Neural crest cell (in vitro differentiated cells): Measurements from ENCODE around the gene CEP295NL. TPM values are rescaled to one million over a fixed set of nuclear protein-coding genes. Genes with fewer than 3 reads are reported as not detected.

Experiments used
- DNase-seq: peaks from one replicate; pipeline ENCODE4 v3.0.0; 2021; ENCODE audit warnings: low read depth, mixed read lengths, low spot score
- H3K27ac Mint-ChIP-seq: one replicate; pipeline ENCODE4 v1.8.0; 2021; ENCODE audit warnings: mild to moderate bottlenecking, mixed read lengths; ENCODE audit not compliant: unreplicated experiment
- H3K27me3 Mint-ChIP-seq: 2 replicates; pipeline ENCODE4 v1.8.0; 2021; ENCODE audit warnings: low read depth, mild to moderate bottlenecking, mixed read lengths
- H3K36me3 Mint-ChIP-seq: 2 replicates; pipeline ENCODE4 v1.8.0; 2021; ENCODE audit warnings: low read depth, mild to moderate bottlenecking, mixed read lengths
- H3K4me1 Mint-ChIP-seq: 2 replicates; pipeline ENCODE4 v1.8.0; 2021; ENCODE audit warnings: mixed read lengths
- H3K4me3 Mint-ChIP-seq: one replicate; pipeline ENCODE4 v1.8.0; 2021; ENCODE audit warnings: mild to moderate bottlenecking, mixed read lengths
- H3K9me3 Mint-ChIP-seq: 2 replicates; pipeline ENCODE4 v1.8.0; 2021; ENCODE audit warnings: mixed read lengths
- total RNA-seq: library from RNA; stranded (reverse); gene quantifications from 2 replicates; pipeline ENCODE4 v1.2.1, GENCODE V29; 2021
- TF ChIP-seq, protein P1 (sequence below): fragments of 200-600 bp; sonication (generic); conservative IDR thresholded peaks from 2 replicates; pipeline ENCODE4 v1.5.0; 2021; ENCODE audit warnings: antibody characterized with exemption, mild to moderate bottlenecking

The CEP295NL gene
- total RNA-seq, 1 donor from 2014 or later: 1.2 TPM

DNA sequence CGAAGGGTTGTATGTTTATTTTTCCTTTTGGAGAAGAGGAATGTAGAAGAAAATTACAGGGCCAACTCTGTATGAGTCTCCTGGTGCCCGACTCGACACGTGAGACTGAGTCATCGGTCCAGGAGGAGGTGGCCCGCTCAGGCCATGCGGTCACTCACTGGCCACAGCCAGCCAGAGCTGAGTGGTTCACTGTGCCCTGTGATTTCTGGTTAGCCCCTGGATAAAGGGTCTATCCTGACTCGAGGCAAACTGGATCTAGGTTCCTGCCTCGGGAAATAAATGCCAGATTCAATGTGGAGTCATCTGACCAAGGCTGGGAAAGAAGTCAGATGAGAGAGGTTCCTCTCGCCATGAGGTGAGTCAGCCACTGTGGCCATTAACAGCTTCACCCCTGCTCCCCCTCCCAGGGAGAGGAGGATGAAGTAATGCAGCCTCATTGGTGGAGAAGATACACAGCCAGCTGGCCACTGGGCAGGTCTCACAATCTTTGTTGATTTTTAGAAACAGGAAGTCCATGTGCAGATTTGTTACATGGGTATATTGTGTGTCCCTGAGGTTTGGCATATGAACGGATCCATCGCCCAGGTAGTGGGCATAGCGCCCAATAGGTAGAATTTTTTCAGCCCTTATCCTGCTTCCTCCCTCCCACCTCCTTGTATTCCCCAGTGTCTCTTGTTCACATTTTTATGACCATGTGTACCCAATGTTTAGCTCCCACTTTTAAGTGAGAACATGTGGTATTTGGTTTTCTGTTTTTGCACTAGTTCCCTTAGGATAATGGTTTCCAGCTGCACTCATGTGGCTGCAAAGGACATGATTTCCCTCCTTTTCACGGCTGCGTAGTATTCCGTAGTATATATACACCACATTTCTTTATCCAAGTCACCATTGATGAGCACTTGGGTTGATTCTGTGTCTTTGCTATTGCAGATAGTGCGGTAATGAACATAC lies 40.7 kb downstream of the CEP295NL start:
- Mint-ChIP-seq H3K4me1 (peaks cover 5% of the 10 kb centered on the region), H3K27ac (no peak overlapping the region), H3K4me3 (no peak overlapping the region), H3K9me3 (no peaks in the 10 kb centered on the region), H3K36me3 (peaks cover 6% of the 10 kb centered on the region), H3K27me3 (no peaks in the 10 kb centered on the region)
- TF ChIP-seq, protein P1, sequence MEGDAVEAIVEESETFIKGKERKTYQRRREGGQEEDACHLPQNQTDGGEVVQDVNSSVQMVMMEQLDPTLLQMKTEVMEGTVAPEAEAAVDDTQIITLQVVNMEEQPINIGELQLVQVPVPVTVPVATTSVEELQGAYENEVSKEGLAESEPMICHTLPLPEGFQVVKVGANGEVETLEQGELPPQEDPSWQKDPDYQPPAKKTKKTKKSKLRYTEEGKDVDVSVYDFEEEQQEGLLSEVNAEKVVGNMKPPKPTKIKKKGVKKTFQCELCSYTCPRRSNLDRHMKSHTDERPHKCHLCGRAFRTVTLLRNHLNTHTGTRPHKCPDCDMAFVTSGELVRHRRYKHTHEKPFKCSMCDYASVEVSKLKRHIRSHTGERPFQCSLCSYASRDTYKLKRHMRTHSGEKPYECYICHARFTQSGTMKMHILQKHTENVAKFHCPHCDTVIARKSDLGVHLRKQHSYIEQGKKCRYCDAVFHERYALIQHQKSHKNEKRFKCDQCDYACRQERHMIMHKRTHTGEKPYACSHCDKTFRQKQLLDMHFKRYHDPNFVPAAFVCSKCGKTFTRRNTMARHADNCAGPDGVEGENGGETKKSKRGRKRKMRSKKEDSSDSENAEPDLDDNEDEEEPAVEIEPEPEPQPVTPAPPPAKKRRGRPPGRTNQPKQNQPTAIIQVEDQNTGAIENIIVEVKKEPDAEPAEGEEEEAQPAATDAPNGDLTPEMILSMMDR: no peak
- DNase-seq: no peak

DNA sequence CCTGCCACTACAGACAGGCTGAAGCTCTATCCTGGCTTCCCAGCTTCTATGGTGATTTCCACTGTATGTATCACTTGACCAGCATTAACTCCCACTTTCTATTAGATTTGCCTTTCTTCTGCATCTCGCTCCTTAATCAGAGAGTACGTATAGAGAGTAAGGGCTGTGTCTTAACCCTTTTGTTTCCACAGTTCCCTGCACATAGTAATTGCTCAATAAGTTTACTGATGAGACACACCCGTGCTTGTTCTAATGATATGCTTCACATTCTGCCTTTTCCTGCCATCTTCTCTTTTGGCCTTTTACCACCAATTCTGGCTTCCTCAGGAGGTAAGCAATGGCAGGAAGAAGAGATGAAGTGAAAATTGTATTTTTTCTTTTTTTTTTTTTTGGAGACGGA lies 41.8 kb downstream of the CEP295NL start:
- no peak for DNase-seq
- H3K4me1 Mint-ChIP-seq: peaks cover 5% of the 10 kb centered on the region
- H3K9me3 Mint-ChIP-seq: no peaks in the 10 kb centered on the region
- H3K27ac Mint-ChIP-seq: no peak overlapping the region
- no peaks in the 10 kb centered on the region for H3K27me3 Mint-ChIP-seq
- TF ChIP-seq, protein P1: no peak
- H3K36me3 Mint-ChIP-seq: peaks cover 6% of the 10 kb centered on the region
- no peak overlapping the region for H3K4me3 Mint-ChIP-seq

DNA sequence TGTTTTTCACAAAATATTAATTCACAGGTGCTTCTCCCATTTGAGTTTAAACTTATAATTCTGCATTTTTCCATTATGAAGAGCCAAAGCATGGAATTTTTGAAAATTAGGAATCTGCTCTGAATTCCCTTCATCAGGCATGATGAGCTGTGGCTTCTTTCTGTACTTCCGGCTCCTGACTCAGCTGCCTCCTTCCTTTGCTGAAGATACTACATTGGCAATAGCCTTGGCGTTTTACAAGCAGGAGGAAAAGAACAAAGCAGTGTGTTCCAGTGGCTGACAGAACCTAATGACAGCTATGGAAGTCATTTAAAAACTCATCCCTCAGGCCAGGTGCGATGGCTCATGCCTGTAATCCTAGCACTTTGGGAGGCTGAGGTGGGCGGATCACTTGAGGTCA lies 44.0 kb downstream of the CEP295NL start:
- Mint-ChIP-seq H3K9me3 (no peaks in the 10 kb centered on the region), H3K27me3 (no peaks in the 10 kb centered on the region), H3K27ac (no peak overlapping the region), H3K4me1 (no peaks in the 10 kb centered on the region), H3K36me3 (peaks cover 4% of the 10 kb centered on the region), H3K4me3 (no peak overlapping the region)
- TF ChIP-seq, protein P1: no peak
- no peak for DNase-seq

- Mint-ChIP-seq H3K9me3 (no peaks in the 10 kb centered on the region), H3K27ac (no peak overlapping the region), H3K27me3 (no peaks in the 10 kb centered on the region), H3K4me3 (no peak overlapping the region), H3K36me3 (no peaks in the 10 kb centered on the region), H3K4me1 (no peaks in the 10 kb centered on the region)
- no peak for DNase-seq
- TF ChIP-seq, protein P1: no peak
Measured at GRCh38 chr17:78857266-78857665, 45.7 kb downstream of the CEP295NL start.

DNA sequence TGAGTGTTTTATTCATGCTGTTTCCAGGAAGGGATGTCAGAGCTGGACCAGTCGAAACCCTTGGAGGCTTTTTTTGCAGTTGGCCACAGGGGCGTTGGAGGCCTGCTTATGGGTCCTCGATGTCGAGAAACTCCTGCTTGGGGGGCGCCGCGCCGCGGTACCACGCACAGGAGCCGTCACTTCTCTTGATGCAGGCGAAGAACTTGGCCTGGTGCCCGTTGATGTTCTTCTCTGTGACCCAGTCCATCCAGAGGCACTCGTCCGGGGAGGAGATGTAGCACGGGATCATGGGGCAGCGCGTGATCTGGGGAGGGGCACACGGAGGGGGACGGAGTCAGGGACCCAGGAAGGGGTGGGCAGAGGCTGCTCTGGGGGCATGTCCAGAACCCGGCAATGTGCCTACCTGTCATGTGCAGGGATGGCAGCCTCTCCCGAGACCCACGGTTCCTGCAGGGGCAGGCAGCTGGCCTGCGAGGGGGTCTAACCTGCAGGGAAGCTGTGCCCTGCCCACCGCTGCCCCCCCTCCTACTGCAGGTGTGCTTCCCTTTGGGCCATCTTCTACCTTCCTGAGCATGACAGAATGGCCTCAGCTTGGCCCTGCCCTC lies 47.3 kb downstream of the CEP295NL start:
- DNase-seq: no peak
- H3K27me3 Mint-ChIP-seq: no peaks in the 10 kb centered on the region
- no peaks in the 10 kb centered on the region for H3K9me3 Mint-ChIP-seq
- H3K27ac Mint-ChIP-seq: no peak overlapping the region
- H3K4me3 Mint-ChIP-seq: no peak overlapping the region
- TF ChIP-seq, protein P1: no peak
- H3K4me1 Mint-ChIP-seq: no peaks in the 10 kb centered on the region
- no peaks in the 10 kb centered on the region for H3K36me3 Mint-ChIP-seq
